Left ventricle myocardium superior (tissue), 1 donor: ENCODE data around the gene ACY1. TPM values are rescaled to one million over a fixed set of nuclear protein-coding genes. Genes with fewer than 3 reads are reported as not detected.
A peak's percentile ranks its signal among the peaks of the same experiment; 100 is the strongest.

ENCODE experiments used
- ATAC-seq: fragments of 200-7000 bp; cut with Tn5 transposase; one replicate; pipeline ENCODE4 v1.9.1; 2020; ENCODE audit warnings: mild to moderate bottlenecking, moderate library complexity
- DNase-seq: peaks from one replicate; pipeline ENCODE4 v3.0.0-alpha.2; 2020
- intact Hi-C: fragments of 100-400 bp; cut with micrococcal nuclease; formaldehyde crosslinking; loops from one replicate; pipeline ENCODE4 v1.11.0; 2022
- long read RNA-seq: library from polyadenylated mRNA; unstranded; transcript quantifications from one replicate; pipeline ENCODE4 v2.0.0, GENCODE V29; 2021
- total RNA-seq: library from RNA; stranded (reverse); fragmentation: NEBNext Ultra II Directional; extraction: Animal tissue kit (Norgen Biotek cat#: 25700); gene quantifications from one replicate; pipeline ENCODE4 v1.2.1, GENCODE V29; 2021
- donor health status: DM: no; HTN: yes; CAD: no; lungs with severe emphysema.

ACY1 gene
- 18.5 TPM for total RNA-seq
- long read RNA-seq, transcript ACY1-215 (15 exons, 1,684 nt): major isoform, 34 of 45 reads
- long read RNA-seq, partial matches to known transcripts: 0 of 45 reads
- long read RNA-seq, other reads (novel, unspliced or antisense): 4 of 45 reads

GRCh38 chr3:51982838-51983577 lies at the start of gene ACY1:
Gene ACY1, plus strand, starts transcription at chr3:51983535. Its CDS starts 530 bp downstream, at chr3:51984065.
- DNase-seq (peak; percentile 95), ATAC-seq (peak; percentile 94)
- intact Hi-C loops: no loop called here

GRCh38 chr3:51934139-51934850 lies 49.0 kb upstream of the ACY1 start:
- DNase-seq: no peak
- intact Hi-C loops: no loop called here
- ATAC-seq: no peak

GRCh38 chr3:51934991-51935885 lies 48.1 kb upstream of the ACY1 start:
- intact Hi-C loops: no loop called here
- ATAC-seq (no peak), DNase-seq (no peak)

GRCh38 chr3:51935886-51936755 lies 47.2 kb upstream of the ACY1 start:
- no peak for DNase-seq
- ATAC-seq: no peak
- intact Hi-C loops: no loop called here

GRCh38 chr3:51937014-51937413 lies 46.3 kb upstream of the ACY1 start:
- no peak for DNase-seq
- ATAC-seq: no peak
- intact Hi-C loops: no loop called here

- no peak for DNase-seq
- no peak for ATAC-seq
- intact Hi-C loops: no loop called here
Observed at GRCh38 chr3:51937611-51938450, 45.5 kb upstream of the ACY1 start.

GRCh38 chr3:51938780-51939425 lies 44.4 kb upstream of the ACY1 start:
- intact Hi-C loops: no loop called here
- DNase-seq (no peak), ATAC-seq (no peak)

GRCh38 chr3:51940648-51941462 lies 42.5 kb upstream of the ACY1 start:
- ATAC-seq (no peak), DNase-seq (no peak)
- intact Hi-C loops: no loop called here

- no peak for DNase-seq
- intact Hi-C loops: no loop called here
- ATAC-seq: no peak
Observed at GRCh38 chr3:51941463-51941797, 41.9 kb upstream of the ACY1 start.

GRCh38 chr3:51941798-51942602 lies 41.3 kb upstream of the ACY1 start, which contains the start of the genes PARP3 and RRP9:
Gene PARP3, plus strand, starts transcription at chr3:51942363. Its CDS starts 993 bp downstream, at chr3:51943356.
Gene RRP9, minus strand, starts transcription at chr3:51941904. Its CDS starts 37 bp downstream, at chr3:51941867.
- intact Hi-C loops: no loop called here
- peak; percentile 100 for DNase-seq
- ATAC-seq: peak; percentile 95

GRCh38 chr3:51942603-51943450 lies 40.5 kb upstream of the ACY1 start:
- intact Hi-C loops: no loop called here
- peak; percentile 68 for DNase-seq
- peak; percentile 37 for ATAC-seq

GRCh38 chr3:51943451-51944391 lies 39.6 kb upstream of the ACY1 start:
- ATAC-seq (no peak), DNase-seq (no peak)
- intact Hi-C loops: no loop called here

GRCh38 chr3:51944451-51945021 lies 38.8 kb upstream of the ACY1 start:
- ATAC-seq (no peak), DNase-seq (no peak)
- intact Hi-C loops: no loop called here
